CD4-positive, alpha-beta T cell treated with Interferon gamma for 1 hour (primary cell): ENCODE measurements around the gene GAB3.
"Not testable (repeated sequence)": the region's sequence is repeated elsewhere in the genome, so short reads cannot be mapped to it uniquely, and the experiment has no call there.

Experiments
- DNase-seq: peaks from one replicate; pipeline ENCODE4 v3.0.0-alpha.2; 2020

Gene GAB3

DNA sequence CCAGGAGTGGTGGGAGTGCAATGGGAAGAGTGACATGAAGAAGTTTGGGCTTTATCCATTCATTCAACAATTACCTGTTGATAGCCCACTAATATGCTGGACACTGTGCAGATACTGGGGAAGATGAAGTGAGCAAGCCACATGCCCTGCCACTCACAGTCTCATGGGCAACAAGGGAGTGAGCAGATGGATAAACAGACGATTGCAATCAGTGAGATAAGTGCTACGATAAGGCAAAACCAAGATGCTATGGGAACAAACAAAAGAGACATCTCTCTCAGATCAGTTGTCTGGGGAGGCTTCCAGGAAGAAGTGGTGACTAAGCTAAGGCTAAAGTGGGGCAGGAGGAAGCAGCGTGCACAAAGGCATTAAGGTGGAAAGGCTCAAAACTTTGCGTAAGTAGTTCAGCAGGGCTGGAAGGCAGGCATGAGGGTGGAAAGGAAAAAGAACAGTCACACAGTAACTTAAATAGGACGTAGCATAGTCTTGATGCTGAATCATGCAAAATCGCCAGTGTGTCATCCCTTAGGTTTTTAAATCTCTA lies 31.7 kb downstream of the GAB3 start:
- DNase-seq = peak; percentile 63

- DNase-seq = no peak
Observed at GRCh38 chrX:154718616-154719015, 32.3 kb downstream of the GAB3 start.

DNA sequence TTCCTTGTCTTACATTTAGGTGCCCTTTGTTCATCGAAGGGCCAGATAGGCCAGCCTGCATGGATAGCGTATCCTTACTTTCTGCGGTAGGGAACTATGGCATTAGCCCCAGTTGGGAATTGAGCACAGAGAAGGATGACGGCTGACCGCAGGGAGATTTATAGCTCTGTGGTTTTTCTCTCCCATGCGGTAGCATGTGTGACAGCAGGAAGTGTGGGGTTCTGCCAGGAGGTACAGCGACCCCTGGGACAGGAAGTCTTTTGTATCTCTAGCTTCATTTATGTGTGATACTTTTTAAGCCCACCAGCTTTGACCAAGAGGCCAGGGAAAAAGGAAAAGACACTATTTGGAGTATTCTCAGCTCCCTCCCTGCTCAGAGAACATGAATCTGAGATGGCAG lies 33.1 kb downstream of the GAB3 start:
- DNase-seq = no peak

DNA sequence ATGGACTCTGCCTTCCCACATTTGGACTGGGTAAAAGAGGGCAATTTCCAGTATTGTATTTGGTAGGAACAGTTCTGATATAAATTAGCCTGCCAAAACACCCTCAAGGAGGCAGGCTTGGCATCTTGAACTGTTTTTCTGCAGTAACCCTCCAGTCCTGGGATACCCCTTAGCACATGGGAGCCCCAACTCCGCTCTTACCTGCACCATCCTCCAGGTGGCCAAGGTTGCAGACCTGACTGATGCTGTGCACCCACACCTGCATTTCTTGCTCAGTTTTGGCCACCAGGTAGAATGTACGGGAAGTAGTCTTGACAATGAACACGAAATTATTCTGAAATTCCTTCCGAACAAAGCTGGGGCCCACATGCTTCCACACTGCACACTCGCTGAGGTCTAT lies 35.1 kb downstream of the GAB3 start:
- DNase-seq = no peak

GRCh38 chrX:154714925-154715324 lies 36.0 kb downstream of the GAB3 start:
- no peak for DNase-seq

- no peak for DNase-seq
Observed at GRCh38 chrX:154712781-154713740, 37.8 kb downstream of the GAB3 start.

DNA sequence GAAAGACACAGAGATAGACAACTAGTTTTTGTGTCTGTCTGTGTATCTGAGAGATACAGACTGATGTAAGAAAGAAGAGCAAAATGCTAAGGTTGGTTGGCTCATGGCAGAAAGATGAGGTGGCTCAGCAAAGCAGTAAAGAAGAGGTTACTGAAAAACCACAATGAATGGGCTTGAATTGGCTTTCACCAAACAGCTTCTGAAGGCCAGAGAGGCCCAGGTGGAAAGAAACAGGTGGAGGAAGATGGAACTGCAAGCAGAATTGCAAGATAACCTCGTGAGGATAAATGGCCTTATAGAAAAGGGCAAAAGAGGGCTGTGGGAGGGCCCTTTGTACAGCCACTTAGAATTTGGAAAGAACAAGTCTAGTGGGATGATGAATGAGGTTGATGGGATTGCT lies 39.6 kb downstream of the GAB3 start:
- DNase-seq = no peak

DNA sequence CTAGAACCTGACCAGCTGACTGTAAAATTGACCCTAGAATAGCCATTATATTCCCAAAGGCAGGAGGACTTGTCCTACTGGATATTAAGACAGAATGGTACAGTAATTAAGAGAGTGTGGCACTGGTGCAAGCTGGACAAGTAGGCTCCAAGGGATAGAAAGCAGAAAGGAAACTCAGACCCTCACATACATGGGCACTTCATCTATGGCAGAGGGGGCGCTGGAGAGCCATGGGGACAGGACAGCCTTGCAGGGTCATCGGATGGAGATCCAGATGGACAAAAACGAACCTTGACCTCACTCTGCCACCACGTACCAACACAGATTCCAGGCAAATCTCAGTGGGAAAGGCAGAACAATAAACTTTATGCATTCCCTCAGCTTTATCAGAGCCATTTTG lies 40.6 kb downstream of the GAB3 start:
- DNase-seq = no peak

DNA sequence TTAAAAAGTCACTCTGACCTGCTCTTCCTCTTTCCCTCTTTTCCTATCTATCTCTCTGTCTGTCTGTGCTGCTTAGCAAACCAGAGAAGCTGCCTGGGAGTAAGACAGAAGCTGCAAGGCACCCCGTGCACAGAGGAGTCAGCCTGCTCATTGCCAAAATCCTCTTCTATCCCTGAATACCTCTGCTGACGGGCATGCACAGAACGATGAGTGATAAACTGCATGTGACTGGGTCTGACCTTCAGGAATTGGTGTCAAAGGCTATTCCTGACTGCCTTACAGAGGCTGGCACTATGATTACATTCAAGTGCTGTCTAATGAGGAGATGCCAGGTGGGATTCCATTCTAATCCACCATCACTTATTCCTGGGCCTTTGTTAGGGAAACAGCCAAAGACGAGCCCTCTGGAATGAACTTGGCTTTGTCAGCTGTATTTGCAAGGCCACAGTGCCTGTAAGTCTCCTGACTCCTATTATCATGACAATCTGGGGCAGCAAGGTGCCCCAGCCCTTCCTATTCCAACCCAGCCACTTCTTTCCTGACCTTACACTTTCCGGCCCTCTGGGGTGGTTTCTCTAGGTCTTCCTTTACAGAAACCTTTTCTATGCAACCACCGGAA lies 52.1 kb downstream of the GAB3 start:
- DNase-seq = no peak

- no peak for DNase-seq
Observed at GRCh38 chrX:154696676-154697045, 54.2 kb downstream of the GAB3 start.

DNA sequence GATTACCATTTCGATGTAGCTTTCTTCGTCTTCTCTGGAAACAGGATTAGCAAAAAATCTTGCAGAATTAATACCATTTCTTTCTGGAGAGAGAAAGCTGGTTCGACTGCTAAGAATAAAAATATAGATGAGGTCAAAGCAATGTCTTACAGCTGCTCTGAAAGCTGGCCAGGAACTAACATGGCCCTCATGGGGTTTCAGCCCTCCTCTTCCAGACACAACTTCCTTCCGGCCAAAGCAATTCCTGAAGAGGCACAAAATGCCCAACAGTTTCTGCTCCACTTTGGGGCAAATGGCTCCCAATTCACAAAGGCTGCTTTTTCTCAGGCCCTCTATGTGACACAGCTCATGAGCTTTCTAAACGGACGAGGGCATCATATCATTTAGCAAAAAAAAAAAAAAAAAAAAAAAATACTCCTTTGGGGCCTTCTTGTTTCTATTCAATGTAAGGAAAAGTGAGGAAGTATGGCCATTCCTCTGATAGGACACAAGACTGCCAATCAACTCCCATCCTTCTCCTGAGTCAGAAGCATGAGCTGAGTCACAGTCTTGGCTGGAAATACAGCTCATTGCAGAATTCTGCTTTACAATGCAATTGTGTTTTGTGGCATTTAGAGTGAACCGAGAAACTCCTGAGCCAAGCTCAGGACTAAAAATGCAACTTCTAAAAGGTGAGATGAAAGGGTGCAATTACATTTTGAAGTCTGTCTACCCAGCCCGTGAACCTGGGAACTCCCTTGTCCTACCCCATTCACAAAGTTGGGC lies 54.8 kb downstream of the GAB3 start:
- no peak for DNase-seq

DNA sequence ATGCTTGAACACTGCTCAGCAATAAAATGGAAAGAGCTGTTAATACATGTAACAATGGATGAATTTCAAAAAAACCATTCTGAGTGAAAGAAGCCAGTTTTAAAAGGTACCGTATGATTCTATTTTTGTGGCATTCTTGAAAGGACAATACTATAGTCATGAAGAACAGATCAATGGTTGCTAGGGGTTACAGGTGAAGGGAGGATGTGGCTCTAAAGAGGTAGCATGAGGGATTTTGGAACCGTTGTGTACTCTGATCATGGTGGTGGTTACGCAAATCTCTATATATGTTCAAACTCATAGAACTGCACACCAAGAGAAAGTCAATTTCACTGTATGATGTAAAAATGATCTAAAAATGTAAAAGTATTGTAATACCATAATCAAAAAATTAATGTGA lies 57.5 kb downstream of the GAB3 start:
- no peak for DNase-seq

DNA sequence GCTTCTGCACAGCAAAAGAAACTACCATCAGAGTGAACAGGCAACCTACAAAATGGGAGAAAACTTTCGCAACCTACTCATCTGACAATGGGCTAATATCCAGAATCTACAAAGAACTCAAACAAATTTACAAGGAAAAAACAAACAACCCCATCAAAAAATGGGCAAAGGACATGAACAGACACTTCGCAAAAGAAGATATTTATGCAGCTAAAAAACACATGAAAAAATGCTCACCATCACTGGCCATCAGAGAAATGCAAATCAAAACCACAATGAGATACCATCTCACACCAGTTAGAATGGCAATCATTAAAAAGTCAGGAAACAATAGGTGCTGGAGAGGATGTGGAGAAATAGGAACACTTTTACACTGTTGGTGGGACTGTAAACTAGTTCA lies 60.4 kb downstream of the GAB3 start:
- not testable (repeated sequence) for DNase-seq

DNA sequence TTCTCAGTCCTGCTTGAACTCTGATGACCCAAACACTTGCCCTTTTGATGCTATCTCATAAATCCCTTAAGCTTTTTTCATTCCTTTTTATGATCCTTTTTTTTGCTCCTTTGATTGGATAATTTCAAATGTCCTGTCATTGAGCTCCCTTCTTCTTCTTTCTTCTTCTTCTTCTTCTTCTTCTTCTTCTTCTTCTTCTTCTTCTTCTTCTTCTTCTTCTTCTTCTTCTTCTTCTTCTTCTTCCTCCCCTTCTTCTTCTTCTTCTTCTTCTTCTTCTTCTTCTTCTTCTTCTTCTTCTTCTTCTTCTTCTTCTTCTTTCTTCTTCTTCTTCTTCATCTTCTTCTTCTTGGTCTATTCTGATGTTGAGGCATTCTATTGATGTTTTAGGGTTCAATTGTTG lies 78.8 kb downstream of the GAB3 start:
- not testable (repeated sequence) for DNase-seq

DNA sequence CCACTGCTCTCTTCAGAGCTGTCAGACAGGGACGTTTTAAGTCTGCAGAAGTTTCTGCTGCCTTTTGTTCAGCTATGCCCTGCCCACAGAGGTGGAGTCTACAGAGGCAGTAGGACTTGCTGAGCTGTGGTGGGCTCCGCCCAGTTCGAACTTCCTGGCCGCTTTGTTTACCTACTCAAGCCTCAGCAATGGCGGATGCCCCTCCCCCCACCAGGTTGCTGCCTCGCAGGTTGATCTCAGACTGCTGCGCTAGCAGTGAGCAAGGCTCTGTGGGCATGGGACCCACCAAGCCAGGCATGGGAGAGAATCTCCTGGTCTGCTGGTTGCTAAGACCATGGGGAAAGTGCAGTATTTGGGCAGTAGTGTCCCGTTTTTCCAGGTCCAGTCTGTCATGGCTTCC lies 80.0 kb downstream of the GAB3 start:
- DNase-seq = not testable (repeated sequence)

- no peak for DNase-seq
Observed at GRCh38 chrX:154661899-154662298, 89.0 kb downstream of the GAB3 start.

DNA sequence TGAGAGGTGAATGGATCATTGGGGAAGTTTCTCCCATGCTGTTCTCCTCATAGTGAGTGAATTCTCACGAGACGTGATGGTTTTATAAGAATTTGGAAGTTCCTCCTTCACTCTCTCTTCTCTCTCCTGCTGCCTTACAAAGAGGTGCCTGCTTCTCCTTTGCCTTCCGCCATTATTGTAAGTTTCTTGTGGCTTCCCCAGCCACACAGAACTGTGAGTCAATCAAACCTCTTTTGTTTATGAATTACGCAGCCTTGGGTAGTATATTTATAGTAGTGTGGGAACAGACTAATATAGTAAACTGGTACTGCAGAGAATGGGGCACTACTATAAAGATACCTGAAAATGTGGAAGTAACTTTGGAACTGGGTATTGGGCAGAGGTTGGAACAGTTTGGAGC lies 89.7 kb downstream of the GAB3 start:
- DNase-seq = no peak

GRCh38 chrX:154660541-154660940 lies 90.3 kb downstream of the GAB3 start:
- DNase-seq = no peak

DNA sequence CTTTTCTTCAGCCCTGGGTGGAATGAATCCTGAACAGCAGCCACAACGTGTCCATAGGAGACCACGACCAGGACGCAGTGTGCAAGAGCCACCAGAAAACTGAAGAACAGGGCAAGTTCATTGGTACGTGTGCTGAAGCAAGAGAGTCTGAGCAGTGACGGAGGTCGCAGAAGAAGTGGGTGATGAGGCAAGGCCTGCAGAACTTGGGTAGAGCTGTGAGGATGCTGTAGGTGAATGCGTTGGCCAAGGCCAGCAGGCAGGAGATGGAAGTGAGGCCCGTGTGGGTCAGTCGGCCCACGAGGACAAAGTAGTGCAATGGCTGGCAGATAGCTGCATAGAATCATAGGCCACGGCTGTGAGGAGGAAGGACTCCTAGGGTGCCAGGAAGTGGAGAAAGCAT lies 91.9 kb downstream of the GAB3 start:
- DNase-seq = no peak

DNA sequence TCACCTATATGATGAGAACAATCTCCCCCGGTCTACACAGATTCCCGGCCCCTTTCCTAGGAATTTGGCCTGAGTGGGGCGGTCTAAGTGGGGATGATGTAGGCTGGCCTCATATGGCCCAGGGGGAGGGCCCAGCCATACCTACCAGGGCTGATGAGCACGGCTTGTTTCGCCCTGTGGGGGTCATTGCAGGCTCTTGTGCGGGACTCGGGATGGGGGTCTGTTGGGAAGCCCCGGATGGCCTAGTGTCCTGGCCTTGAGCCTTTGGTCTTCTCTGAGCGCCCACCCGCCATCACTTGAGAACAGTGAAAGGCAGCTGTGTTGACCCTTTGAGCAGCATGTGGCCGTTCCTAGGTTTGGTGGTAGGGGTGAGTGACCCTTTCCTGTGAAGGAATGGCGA lies 92.7 kb downstream of the GAB3 start:
- no peak for DNase-seq

GRCh38 chrX:154657226-154657805 lies 93.6 kb downstream of the GAB3 start:
- no peak for DNase-seq

DNA sequence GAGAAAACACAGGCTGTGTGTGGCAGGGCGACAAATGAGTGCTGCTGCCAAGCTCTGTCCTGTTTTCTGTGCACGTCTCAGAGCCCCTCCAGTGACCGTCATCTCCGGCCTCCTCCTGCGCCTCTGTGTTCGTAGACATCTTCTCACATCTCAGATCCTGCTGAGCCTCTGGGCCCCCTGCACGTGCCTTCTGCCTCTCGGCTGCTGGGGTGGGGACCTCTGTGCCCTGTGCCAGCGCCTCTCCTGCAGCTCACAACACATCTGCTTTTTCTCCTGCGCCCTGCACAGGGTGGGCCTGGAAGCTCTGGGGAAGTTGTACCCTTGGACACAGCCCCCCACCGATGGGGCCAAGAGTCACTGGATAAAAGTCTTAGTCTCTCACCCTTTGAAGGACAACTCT lies 95.1 kb downstream of the GAB3 start:
- no peak for DNase-seq

GRCh38 chrX:154655346-154655745 lies 95.5 kb downstream of the GAB3 start:
- DNase-seq = no peak
